HL-60/S4 treated with phorbol 12-myristate 13-acetate at 8.2 ng/mL for 4 days and 3 days (cell line): Measurements from ENCODE around the gene PDE9A.
"Not testable (repeated sequence)": the region's sequence is repeated elsewhere in the genome, so short reads cannot be mapped to it uniquely, and the experiment has no call there.

Experiments
- in situ Hi-C: fragments of 300-500 bp; cut with MboI; formaldehyde crosslinking; loops from 2 replicates; pipeline ENCODE4 v1.15.0; 2022; ENCODE audit warnings: low sequenced_read_pairs

Gene PDE9A

GRCh38 chr21:42653231-42654061, at the start of gene PDE9A:
Gene PDE9A, plus strand, starts transcription at chr21:42653621. Its CDS starts 194 bp downstream, at chr21:42653815.
- in situ Hi-C loops = no loop called here

GRCh38 chr21:42607102-42607501, 46.3 kb upstream of the PDE9A start:
- in situ Hi-C loops = no loop called here

GRCh38 chr21:42607525-42608102, 45.8 kb upstream of the PDE9A start:
- in situ Hi-C loops = no loop called here

- in situ Hi-C loops = no loop called here
These were observed 45.0 kb upstream of the PDE9A start for GRCh38 chr21:42608446-42608845.

DNA sequence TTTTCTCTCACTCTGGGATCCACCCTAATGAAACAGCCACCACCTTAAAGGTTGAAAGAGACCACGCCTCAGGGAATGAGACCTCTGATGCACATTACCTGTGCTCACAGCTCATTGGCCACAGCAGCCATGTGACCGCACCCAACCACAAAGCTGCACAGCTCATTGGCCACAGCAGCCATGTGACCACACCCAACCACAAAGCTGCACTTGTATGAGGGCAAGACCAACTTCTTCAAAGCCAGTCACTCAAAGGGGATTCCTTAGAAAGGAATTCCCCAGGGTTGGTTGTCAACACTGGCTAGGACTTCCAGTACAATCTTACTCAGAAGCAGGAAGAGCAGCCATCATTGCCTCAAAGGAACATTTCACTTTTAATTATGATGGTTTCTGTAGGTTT, 43.6 kb upstream of the PDE9A start:
- in situ Hi-C loops = no loop called here

DNA sequence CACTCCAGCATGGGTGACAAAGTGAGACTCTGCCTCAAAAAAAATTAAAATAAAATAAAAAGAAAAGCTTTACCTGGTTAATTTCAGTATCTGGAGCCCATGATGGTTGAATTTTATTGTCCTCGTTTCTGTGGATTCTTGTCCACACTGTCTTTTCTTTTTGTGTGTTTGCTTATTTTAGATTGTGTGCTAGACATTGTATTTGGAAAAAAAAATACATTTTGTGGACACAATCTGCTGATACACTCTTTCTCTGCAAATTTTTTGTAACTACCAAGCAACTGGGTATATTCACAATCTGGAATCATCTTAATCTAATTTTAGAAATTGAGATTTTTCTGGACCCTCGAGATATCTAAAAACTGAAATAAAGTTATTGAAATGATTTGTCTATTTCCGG, 41.6 kb upstream of the PDE9A start:
- in situ Hi-C loops = no loop called here

GRCh38 chr21:42612390-42612789, 41.0 kb upstream of the PDE9A start:
- in situ Hi-C loops = no loop called here

- in situ Hi-C loops = no loop called here
These were observed 39.7 kb upstream of the PDE9A start for GRCh38 chr21:42613756-42614155.

DNA sequence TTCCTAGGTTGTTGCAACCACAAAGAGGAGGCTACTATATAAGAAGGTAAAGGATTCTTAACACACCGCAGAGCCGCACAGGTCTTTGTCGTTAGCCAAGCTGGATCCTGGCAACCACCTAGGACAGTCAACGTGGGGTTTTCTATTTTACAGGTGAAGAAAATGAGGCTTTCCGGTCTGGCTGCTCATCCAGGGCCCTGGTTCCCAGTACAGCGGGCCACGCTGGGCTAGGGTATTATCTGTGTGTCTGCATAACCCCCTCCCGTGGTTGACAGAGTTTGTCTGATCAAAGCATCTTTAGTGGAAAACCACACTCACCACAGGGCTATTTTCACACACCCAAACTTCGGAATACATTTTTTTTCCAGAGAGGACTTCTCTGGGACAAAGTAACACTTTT, 39.0 kb upstream of the PDE9A start:
- in situ Hi-C loops = no loop called here

- in situ Hi-C loops = no loop called here
These were observed 38.5 kb upstream of the PDE9A start for GRCh38 chr21:42614811-42615351.

DNA sequence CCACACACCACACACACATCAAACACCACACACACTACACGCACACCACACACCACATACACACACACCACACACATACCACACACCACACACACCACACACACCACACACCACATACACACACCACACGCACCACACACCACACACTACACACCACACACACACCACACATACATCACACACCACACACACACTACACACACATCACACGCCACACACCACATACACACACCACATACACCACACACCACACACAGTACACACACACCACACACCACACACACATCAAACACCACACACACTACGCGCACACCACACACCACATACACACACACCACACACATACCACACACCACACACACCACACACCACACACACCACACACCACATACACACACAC, 38.0 kb upstream of the PDE9A start:
- in situ Hi-C loops = not testable (repeated sequence)

- in situ Hi-C loops = no loop called here
These were observed 37.5 kb upstream of the PDE9A start for GRCh38 chr21:42615924-42616323.

DNA sequence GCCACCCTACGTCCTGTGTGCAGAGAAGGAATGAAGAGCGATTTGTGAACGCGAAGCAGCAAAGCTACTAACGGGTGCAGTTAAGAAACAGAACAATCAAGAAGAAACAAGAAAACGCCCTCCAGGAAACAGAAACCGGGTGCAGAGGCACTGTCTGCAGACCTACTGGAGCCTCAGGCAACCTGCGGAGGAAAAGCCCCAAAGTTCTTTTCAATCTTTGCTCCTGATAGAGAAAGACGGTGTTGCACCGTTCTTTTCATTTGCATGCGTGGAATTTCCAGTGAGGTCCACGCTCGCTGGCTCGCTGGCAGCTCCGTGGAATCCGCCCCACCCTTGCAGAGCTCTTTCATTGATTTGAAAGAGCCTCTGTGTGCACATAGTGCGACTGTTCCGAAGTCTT, 37.0 kb upstream of the PDE9A start:
- in situ Hi-C loops = no loop called here

DNA sequence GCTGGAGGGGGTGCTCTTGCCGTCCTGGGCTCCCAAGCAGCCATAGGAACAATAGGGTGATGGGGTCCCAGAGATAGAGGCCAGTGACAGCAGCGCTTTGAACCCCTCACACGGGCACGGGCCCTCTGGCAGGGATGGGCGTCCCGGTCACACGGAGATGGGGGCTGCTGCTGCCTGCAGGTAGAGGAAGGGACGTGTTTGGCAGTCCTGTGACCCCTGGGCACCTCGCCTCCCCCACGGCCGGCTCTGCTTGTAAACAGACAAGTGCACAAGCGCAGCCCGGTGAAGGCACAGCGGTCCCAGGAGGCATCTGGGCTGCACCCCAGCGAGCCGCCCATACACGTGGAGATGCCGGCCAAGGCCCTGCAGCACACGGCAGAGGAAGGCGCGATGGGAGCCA, 36.5 kb upstream of the PDE9A start:
- in situ Hi-C loops = no loop called here

DNA sequence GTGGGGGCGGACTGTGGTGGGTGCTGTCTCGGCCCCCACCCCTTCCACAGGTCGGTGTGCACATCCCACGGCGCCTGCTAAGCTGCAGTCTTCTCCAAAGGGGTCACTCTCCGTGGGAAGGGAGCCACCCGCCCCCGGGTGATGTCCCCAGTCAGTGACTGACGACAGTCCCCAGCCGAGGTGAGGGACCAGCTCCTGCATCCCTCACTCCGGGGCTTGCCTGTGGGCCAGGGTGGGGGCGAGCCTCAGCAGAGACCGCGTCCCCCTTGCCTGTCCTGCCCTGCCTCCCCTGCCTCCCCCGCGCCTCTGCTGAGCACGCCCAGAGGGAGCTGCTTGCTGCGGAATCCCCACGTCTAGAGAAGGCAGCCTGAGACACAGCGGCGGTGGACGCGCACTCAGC, 35.9 kb upstream of the PDE9A start:
- in situ Hi-C loops = no loop called here

GRCh38 chr21:42618707-42619102, 34.7 kb upstream of the PDE9A start:
- in situ Hi-C loops = no loop called here

GRCh38 chr21:42619166-42619565, 34.3 kb upstream of the PDE9A start:
- in situ Hi-C loops = no loop called here

DNA sequence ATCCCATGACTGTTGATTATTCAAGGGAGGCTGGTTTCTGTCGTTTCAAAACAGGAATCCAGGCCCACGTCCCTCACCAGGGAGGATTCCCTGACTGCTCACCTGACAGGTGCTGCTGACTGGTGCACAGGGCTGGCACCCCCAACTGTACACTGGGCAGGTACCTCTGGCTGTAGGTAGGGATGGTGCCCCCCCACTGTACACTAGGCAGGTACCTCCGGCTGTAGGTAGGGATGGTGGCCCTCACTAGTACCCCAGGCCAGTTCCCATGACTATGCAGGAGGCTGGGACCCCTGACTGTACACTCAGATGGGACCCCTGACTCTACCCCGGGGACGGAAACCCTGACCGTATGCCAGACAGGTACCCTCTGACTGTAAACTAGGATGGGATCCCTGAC, 33.6 kb upstream of the PDE9A start:
- in situ Hi-C loops = no loop called here

DNA sequence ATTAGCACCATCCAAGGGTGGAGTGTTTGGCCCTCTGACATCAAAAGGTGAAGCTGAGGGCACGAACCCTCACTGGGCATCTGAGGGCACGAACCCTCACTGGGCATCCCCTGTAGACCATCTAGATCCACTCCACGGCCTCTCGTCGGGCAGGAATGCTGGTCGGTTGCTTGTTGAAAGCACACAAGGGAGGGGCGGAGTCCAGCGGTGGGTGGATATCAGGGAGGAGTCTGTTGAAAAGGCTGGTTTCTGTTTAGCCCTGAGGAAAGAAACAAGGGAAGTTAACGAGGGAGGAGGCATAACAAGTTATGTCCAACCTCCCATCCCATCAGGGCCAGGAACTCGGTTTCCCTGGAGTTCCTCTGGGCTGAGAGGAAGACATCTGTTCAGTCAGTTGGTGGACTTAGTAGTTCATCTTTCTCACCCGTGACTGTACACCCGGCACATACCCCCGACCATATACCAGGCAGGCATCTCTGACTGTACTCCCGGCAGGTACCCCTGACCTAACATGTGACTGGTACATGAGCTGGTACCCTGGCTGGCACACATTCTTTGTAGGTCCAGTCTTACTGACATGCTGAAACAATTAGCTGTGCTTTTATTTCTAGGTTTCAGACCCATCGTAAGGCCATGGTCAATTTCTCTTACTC, 32.1 kb upstream of the PDE9A start:
- in situ Hi-C loops = no loop called here

GRCh38 chr21:42621819-42622177, 31.6 kb upstream of the PDE9A start:
- in situ Hi-C loops = no loop called here

GRCh38 chr21:42622284-42622683, 31.1 kb upstream of the PDE9A start:
- in situ Hi-C loops = no loop called here

GRCh38 chr21:42623694-42624093, 29.7 kb upstream of the PDE9A start:
- in situ Hi-C loops = no loop called here
